ENCODE data around the gene FIS1.
"Not testable (repeated sequence)": the region's sequence is repeated elsewhere in the genome, so short reads cannot be mapped to it uniquely, and the experiment has no call there.

Gene FIS1

DNA sequence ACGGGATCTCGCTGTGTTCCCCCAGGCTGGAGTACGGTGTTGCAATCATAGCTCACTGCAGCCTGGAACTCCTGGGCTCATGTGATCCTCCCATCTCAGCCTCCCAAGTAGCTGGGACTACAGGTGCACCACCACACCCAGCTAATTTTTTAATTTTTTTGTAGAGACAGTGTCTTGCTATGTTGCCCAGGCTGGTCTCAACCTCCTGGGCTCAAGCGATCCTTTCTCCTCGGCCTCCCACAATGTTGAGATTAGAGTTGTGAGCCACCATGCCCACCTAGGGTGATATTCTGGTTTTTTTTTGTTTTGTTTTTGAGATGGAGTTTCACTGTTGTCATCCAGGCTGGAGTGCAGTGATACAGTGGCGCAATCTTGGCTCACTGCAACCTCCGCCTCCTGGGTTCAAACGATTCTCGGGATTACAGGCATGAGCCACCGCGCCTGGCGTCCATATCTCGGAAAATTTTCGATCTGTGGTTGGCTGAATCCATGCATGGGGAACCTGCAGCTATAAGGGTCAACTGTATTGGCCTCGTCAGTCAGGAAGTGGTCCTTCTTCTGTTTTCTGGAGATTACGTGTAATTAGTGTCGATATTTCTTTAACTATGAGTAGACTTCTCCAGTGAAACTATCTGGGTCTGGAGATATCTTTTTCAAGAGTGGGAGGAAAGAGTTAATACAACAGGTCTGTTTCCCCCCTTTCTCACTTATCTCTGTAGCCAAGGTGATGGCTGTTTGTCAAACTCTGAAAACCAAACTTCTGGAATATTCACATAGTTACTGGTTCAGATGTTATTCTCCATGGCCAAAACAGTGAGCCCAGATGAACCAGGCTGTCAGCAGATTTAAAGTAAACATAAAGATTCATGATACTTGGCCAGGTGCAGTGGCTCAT, 21.0 kb upstream of the FIS1 start:
- DNase-seq, result no peak

DNA sequence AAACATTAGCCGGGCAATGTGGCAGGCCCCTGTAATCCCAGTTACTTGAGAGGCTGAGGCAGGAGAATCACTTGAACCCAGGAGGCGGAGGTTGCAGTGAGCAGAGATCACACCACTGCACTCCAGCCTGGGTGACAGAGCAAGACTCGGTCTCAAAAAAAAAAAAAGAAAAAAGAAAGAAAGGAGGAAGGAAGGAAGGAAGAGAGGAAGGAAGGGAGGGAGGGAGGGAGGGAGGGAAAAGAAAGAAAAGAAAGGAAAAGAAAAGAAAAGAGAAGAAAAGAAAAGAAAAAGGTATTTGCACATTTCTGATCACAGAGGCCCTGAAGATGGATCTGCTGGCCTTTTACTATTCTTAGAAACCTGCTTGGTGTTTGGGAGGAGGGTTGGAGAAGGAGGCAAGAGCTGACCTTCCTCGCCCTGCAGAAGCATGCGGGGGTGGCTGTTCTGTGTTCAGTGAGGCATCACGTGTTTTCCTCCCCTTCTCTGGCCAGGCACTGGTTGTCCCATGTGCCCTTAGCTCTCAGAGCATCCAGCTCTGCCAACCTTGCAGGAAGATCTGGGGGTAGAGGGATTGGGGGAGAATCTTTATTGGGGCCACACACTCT, 19.3 kb upstream of the FIS1 start:
- intact Hi-C loops (cut with DNase I), result not testable (repeated sequence)
- DNase-seq, result peak in 1 of 42 donors; percentile 6

More for the DNA sequence above, 21.0 kb upstream of the FIS1 start:
- intact Hi-C loops (cut with DNase I), result no loop called here

DNA sequence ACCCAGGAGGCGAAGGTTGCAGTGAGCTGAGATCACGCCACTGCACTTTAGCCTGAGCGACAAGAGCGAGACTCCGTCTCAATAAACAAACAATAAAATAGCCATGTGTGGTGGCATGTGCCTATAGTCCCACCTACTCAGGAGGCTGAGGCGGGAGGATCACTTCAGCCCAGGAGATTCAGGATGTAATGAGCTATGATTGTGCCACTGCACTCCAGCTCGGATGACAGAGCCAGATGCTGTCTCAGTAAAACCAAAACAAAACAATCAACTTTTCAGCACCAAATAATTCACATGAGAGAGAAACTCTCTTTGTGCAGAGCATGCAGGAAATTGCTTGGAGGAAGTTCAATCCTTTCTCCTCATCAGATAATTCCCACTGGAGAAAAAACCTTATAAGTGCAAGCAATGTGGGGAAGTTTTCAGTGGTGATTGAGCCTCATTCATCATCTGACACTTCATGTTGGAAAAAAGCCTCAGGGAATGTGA, 13.4 kb upstream of the FIS1 start:
- no peak for DNase-seq
- intact Hi-C loops (cut with DNase I), result no loop called here

DNA sequence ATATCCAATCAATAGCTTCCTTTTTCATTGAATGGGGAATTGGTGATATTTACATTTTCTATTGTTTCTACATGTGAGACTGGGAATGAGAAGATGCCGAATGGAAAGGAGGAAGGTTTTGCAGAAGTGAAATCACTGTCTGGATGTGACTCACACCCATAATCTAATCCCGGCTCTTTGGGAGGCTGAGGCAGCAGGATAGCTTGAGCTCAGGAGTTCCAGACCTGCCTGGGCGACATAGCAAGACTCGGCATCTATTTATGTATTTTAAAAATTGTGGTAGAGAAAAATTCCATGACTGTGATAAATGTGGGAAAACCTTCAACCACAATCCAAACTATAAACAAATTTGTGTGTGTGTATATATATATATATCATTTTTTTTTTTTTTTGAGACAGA, 10.9 kb upstream of the FIS1 start:
- intact Hi-C loops (cut with DNase I), result no loop called here
- no peak for DNase-seq

DNA sequence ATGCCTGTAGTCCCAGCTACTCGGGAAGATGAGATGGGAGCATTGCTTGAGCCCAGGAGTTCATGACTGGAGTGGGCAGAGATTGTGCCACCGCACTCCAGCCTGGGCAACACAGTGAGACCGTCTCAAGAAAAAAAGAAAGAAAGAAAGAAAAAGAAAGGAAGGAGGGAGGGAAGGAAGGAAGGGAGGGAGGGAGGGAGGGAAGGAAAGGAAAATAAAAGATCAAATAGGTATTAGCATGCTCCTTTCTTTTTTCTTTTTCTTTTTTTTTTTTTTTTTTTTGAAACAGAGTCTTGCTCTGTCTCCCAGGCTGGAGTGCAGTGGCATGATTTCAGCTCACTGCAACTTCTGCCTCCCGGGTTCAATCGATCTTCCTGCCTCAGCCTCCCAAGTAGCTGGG, 8.3 kb upstream of the FIS1 start:
- intact Hi-C loops (cut with DNase I); DNase-seq: not testable (repeated sequence)

DNA sequence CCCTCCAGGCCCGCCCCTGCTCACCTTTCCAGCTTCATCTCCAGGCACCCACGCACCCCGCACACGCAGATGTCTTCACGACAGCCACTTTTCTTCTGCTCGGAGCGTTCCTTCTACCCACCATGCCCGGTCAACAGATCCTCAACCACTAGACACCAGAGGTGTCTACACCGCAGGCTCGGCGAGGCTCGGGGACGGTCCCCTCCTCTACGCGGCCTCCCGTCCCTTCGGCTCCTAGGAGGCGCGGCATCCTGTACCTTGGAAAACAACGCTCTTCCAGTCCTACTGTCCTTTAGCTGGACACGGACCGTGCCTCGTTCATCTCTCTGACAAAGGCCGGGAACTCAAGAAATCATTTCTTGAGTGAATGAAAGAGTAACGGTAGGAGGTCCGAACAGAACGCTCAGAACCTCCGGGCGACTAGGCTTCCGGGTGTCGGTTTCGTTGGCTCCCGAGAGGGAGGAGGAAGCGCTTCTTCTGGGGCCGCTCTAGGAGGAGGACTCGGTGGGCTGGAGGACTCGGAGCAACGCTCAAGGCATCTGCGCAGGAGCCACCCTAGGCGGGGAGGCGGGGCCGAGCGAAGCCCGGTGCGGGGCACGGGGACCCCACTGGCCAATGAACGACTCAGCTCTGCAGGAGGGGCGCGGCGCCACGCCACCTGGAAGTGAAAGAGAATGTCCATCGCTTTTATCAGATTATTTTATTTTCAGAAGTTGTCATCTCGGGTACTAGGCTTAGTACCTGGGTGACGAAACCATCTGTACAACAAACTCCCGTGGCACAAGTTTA, 7.2 kb upstream of the FIS1 start:
- intact Hi-C loops (cut with DNase I), result no loop called here
- DNase-seq, result peak; percentile 89 to 99 (median 97)

DNA sequence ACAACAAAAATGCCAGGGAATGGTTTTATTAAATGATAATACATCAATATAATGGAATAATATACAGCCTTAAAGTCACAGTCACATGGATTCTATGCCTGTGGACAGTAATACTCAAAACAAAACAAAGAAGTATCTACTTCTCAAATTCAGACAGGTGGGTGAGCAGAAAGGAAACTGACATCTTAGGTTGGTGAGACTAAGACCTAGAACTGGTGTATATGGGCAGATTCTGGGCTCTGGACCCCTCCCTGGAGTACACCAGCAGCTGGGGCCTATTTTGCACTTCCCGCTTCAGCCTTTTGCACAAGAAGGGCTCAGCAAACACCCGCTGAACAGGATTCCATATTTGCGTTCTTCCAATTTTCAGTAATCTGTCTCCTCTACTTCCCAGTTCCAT, 5.4 kb upstream of the FIS1 start:
- intact Hi-C loops (cut with DNase I), result no loop called here
- DNase-seq, result no peak

DNA sequence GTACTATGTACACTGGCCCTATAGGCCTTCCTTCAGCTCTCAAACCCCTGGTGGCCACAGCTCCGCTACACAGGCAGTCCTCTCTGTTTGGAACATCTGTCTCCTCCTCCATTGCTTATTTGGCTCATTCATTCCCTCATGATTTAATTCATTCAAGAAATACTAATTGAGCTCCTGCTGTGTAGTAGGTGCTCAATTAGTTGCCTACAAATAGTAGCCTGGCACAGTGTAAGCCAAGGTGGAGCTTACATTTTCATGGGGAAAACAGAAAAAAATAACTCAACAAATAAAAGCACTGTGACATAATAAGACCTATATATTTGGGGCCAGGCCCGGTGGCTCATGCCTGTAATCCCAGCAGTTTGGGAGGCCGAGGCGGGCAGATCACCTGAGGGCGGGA, 3.4 kb upstream of the FIS1 start:
- intact Hi-C loops (cut with DNase I), result no loop called here
- DNase-seq, result no peak

DNA sequence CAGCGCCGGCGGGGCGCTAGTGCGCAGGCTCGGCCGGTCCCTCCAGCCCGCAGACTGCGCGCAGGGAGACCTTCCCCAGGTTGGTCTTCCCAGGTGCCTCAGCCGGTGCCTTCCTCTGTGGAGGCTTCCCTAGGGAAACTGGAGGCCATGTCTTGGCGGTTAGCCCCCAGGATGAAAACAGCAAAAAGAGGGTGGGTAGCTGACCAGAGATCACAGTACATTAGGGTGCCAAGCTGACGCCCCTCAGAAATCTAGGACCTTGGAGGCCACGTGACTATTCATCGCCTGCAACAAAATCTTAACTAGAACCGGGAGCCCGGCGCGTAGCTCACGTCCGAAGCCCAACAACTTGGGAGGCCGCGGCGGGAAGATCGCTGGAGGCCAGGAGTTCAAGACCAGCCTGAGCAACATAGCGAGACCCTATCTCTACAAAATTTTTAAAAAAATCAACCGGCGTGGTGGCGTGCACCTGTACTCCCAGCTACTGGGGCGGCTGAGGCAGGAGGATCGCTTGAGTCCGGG, 327 bp upstream of the FIS1 start:
- intact Hi-C loops (cut with DNase I), result loop anchor here (2.0 kb wide), 1 partner anchor 26 kb away; the partner anchor contains the start of gene ZNHIT1
- no peak for DNase-seq

DNA sequence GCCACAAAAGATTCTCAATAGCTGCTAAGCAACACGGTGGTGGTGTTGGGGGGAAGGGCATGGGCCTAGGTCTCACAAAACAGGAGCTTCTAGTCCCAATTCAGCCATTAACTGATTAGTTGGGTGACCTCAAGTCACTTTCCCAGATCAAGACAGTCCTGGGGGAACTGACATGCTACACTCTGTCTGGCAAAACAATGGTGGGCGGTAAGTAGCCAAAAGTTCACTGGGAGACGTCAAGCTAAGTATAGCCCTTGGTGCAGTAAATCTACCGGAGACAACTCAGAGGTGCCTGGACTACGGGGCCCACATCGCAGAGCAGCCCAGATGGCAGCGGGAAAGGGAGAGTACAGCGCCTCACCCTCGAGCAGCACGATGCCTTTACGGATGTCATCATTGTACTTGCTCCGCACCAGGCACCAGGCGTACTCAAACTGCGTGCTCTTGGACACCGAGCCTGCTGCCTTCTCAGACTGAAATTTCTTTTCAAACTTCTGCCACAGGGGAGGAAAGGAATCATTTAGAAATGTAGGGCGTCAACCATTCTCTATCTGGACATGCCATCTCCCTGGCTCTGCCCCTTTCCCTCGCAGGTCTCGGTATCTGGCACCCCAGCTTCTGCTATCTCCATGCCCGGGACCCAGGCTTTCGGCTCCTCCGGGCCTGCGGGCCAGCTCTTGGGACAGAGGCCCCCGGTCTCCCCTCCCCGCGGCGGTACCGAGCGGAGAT, 1.1 kb downstream of the FIS1 start:
- peak in 10 of 42 donors; percentile 17 to 88 (median 28) for DNase-seq
- intact Hi-C loops (cut with DNase I), result loop anchor here (2.0 kb wide), 1 partner anchor 25 kb away; the partner anchor contains the start of gene ZNHIT1

DNA sequence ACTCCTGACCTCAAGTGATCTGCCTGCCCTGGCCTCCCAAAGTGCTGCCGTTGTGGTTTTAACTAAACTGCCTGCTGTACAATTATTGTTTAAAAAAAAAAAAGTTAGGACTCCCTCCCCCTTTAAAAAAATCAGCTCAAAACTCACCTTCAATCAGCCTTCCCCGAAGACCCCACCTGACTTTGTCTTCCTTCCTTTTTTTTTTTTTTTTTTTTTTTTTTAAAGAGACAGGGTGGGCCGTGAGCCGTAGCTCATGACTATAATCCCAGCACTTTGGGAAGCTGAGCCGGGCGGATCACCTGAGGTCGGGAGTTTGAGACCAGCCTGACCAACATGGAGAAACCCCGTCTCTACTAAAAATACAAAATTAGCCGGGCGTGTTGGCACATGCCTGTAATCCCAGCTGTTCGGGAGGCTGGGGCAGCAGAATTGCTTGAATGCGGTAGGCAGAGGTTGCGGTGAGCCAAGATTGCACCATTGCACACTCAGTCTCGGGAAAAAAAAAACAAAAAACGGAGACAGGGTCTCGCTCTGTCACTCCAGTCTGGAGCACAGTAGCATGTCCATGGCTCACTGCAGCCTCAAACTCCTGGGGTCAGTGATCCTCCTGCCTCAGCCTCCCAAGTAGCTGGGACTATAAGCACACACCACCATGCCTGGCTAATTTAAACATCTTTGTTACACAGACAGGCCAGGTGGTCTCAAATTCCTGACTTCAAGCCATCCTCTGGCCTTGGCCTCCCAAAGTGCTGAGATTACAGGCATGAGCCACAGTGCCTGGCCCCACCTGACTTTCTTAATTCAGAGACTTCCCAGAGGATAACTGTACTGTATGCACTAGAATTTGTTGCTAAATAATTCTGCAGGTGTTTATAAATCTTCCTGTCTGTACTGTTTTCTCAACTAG, 3.2 kb downstream of the FIS1 start:
- intact Hi-C loops (cut with DNase I), result no loop called here
- no peak for DNase-seq

DNA sequence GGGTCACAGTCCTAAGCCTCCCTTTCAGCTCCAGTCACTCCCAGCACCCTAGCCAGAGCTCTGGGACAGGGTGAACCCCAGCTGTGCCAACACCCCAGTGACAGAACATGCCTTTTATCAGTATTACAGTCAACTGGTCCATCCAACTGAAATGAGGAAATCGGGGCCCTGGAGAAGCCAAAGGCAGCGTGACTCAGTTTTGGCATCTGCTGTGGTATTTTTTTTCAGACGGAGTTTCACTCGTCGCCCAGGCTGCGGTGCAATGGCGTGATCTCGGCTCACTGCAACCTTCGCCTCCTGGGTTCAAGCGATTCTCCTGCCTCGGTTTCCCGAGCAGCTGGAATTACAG, 3.9 kb downstream of the FIS1 start:
- no peak for DNase-seq
- intact Hi-C loops (cut with DNase I), result no loop called here

DNA sequence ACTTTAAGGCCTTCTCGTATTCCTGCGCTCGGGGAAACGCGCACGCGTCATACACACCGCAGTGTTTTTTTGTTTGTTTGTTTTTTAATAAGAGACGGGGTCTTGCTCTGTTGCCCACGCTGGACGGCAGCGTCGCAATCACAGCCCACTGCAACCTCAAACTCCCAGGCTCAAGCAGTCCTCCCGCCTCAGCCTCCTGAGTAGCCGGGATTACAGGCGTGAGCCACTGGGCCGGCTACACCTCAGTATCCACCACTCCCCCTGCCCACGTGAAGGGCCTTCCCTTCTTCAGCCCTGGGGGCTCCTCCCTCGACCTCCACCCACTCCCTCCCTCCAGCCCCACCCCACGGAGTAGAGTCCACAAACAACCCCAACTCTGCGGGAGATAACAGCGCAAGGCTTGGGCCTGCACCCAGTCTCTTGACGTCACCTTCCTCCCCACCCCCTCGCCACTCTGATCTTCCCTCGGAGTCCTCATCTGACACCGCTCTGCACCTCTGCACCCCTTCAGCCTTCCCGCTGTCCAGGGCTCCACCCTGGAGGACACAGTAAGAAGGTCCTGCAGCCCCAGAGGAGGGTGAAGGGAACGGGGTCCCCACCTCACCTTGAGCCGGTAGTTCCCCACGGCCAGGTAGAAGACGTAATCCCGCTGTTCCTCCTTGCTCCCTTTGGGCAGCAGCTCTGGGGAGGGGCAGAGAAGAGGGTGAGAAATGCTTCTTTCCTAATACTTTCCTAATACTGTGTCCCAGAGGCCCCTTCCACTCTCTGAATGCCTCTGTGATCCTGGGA, 4.5 kb downstream of the FIS1 start:
- intact Hi-C loops (cut with DNase I), result no loop called here
- no peak for DNase-seq

DNA sequence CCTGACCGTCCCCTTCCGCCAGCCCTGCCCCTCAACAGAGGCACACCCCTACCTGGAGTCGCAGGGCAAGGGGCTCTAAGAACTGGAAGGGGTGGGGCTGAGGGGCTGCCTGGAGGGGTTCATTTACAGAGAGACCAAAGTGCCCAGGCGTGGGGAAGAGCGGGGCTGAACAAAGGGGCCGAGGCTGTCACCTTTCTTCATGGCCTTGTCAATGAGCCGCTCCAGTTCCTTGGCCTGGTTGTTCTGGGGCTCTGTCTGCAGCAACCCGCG, 5.0 kb downstream of the FIS1 start:
- no peak for DNase-seq
- intact Hi-C loops (cut with DNase I), result no loop called here

DNA sequence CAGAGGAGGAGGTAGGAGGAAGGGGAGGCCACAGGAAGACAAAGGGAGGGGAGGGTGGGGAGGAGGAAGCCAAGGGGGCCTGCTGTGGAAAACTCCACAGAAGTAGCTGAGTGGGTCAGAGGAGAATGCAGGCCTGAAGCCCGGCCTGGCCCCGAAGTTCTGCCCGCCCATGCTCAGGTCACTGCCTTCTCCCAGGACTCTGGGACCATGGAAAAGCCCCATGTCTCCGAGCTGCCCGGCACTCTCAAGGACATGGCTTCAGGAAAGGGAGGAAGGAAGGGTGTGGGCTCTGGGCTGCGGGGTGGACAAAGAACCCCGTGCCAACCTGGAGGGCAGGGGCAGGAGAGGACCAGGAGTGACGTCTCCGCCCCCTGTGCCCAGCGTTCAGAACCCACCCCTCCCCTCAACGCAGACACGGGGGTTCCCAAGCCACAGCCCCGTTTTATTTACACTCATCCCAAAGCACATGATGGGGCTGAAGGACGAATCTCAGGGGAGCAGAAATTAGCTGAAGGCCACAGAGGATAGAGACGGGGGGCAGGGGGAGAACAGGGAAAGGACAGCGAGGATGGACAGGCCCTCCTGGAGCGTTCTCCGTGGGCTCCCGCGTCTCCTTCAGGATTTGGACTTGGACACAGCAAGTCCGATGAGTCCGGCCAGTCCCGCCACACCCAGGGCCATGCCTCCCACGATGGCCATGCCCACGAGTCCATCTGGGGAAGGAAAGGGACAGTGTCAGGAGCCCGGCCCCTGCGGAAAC, 5.5 kb downstream of the FIS1 start:
- DNase-seq, result no peak
- intact Hi-C loops (cut with DNase I), result no loop called here
